Loucy (cell line): ENCODE results near the gene ZNF804A.
"Not testable (repeated sequence)": the region's sequence is repeated elsewhere in the genome, so short reads cannot be mapped to it uniquely, and the experiment has no call there.

Source experiments
- EZH2phosphoT487 ChIP-seq: fragments of 200-600 bp; IDR thresholded peaks from 2 replicates; pipeline ENCODE4 v1.6.1; 2018; ENCODE audit warnings: antibody characterized with exemption, mild to moderate bottlenecking, moderate library complexity, borderline replicate concordance
- TF ChIP-seq, protein P1 (sequence below): fragments of 200-600 bp; sonication (generic); conservative IDR thresholded peaks from 2 replicates; pipeline ENCODE4 v1.5.1; 2014; ENCODE audit warnings: mild to moderate bottlenecking, antibody characterized with exemption, low read length

DNA sequence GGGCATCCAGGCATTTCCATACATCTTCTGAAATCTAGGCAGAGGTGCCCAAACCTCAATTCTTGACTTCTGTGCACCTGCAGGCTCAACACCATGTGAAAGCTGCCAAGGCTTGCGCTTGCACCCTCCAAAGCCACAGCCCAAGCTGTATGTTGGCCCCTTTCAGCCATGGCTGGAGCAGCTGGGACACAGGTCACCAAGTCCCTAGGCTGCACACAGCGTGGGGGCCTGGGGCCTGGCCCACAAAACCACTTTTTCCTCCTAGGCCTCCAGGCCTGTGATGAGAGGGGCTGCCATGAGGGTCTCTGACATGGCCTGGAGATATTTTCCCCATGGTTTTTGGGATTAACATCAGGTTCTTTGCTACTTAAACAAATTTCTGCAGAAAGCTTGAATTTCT is 288.3 kb downstream of the ZNF804A start:
- TF ChIP-seq, protein P1, sequence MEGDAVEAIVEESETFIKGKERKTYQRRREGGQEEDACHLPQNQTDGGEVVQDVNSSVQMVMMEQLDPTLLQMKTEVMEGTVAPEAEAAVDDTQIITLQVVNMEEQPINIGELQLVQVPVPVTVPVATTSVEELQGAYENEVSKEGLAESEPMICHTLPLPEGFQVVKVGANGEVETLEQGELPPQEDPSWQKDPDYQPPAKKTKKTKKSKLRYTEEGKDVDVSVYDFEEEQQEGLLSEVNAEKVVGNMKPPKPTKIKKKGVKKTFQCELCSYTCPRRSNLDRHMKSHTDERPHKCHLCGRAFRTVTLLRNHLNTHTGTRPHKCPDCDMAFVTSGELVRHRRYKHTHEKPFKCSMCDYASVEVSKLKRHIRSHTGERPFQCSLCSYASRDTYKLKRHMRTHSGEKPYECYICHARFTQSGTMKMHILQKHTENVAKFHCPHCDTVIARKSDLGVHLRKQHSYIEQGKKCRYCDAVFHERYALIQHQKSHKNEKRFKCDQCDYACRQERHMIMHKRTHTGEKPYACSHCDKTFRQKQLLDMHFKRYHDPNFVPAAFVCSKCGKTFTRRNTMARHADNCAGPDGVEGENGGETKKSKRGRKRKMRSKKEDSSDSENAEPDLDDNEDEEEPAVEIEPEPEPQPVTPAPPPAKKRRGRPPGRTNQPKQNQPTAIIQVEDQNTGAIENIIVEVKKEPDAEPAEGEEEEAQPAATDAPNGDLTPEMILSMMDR = not testable (repeated sequence)
- TF ChIP-seq EZH2phosphoT487 = not testable (repeated sequence)
